Measurements from ENCODE around the gene ETV5. TPM values are rescaled to one million over a fixed set of nuclear protein-coding genes. Genes with fewer than 3 reads are reported as not detected.

The ETV5 gene
- total RNA-seq, 1 donor from 2014 or later, result 54.1 TPM

- Mint-ChIP-seq H3K27ac (no peak overlapping the region), H3K4me1 (ENCODE audit: low read depth) (peaks cover 5% of the 10 kb centered on the region), H3K9me3 (ENCODE audit: low read depth) (peaks cover 4% of the 10 kb centered on the region), H3K4me3 (ENCODE audit: low read depth) (no peak overlapping the region), H3K36me3 (ENCODE audit: insufficient read depth) (peaks cover 37% of the 10 kb centered on the region), H3K27me3 (no peaks in the 10 kb centered on the region)
- no peak for DNase-seq (ENCODE audit: low spot score, unreplicated experiment)
- TF ChIP-seq CTCF (IDR thresholded peaks at IDR 0.05; ENCODE audit: unreplicated experiment), result no peak
Measured at GRCh38 chr3:186075931-186076567, 32.8 kb downstream of the ETV5 start.

GRCh38 chr3:186075489-186075888 lies 33.4 kb downstream of the ETV5 start:
- peaks cover 5% of the 10 kb centered on the region for H3K4me1 Mint-ChIP-seq (ENCODE audit: low read depth)
- peaks cover 39% of the 10 kb centered on the region for H3K36me3 Mint-ChIP-seq (ENCODE audit: insufficient read depth)
- DNase-seq (ENCODE audit: low spot score, unreplicated experiment), result no peak
- H3K27me3 Mint-ChIP-seq, result no peaks in the 10 kb centered on the region
- no peak overlapping the region for H3K27ac Mint-ChIP-seq
- TF ChIP-seq CTCF (IDR thresholded peaks at IDR 0.05; ENCODE audit: unreplicated experiment), result no peak
- H3K4me3 Mint-ChIP-seq (ENCODE audit: low read depth), result no peak overlapping the region
- peaks cover 4% of the 10 kb centered on the region for H3K9me3 Mint-ChIP-seq (ENCODE audit: low read depth)

GRCh38 chr3:186073641-186074040 lies 35.2 kb downstream of the ETV5 start:
- H3K27ac Mint-ChIP-seq, result no peak overlapping the region
- H3K9me3 Mint-ChIP-seq (ENCODE audit: low read depth), result peaks cover 4% of the 10 kb centered on the region
- no peak for DNase-seq (ENCODE audit: low spot score, unreplicated experiment)
- no peaks in the 10 kb centered on the region for H3K27me3 Mint-ChIP-seq
- H3K4me3 Mint-ChIP-seq (ENCODE audit: low read depth), result no peak overlapping the region
- peaks cover 39% of the 10 kb centered on the region for H3K36me3 Mint-ChIP-seq (ENCODE audit: insufficient read depth)
- peaks cover 2% of the 10 kb centered on the region for H3K4me1 Mint-ChIP-seq (ENCODE audit: low read depth)
- no peak for TF ChIP-seq CTCF (IDR thresholded peaks at IDR 0.05; ENCODE audit: unreplicated experiment)

GRCh38 chr3:186070996-186071395 lies 37.9 kb downstream of the ETV5 start:
- Mint-ChIP-seq H3K36me3 (ENCODE audit: insufficient read depth) (peaks cover 38% of the 10 kb centered on the region), H3K9me3 (ENCODE audit: low read depth) (peaks cover 4% of the 10 kb centered on the region), H3K27ac (no peak overlapping the region), H3K27me3 (no peaks in the 10 kb centered on the region), H3K4me1 (ENCODE audit: low read depth) (peaks cover 5% of the 10 kb centered on the region), H3K4me3 (ENCODE audit: low read depth) (no peak overlapping the region)
- DNase-seq (ENCODE audit: low spot score, unreplicated experiment), result no peak
- TF ChIP-seq CTCF (IDR thresholded peaks at IDR 0.05; ENCODE audit: unreplicated experiment), result no peak

- TF ChIP-seq CTCF (IDR thresholded peaks at IDR 0.05; ENCODE audit: unreplicated experiment), result no peak
- DNase-seq (ENCODE audit: low spot score, unreplicated experiment), result no peak
- Mint-ChIP-seq H3K27me3 (no peaks in the 10 kb centered on the region), H3K9me3 (ENCODE audit: low read depth) (peaks cover 4% of the 10 kb centered on the region), H3K4me1 (ENCODE audit: low read depth) (peaks cover 9% of the 10 kb centered on the region), H3K4me3 (ENCODE audit: low read depth) (no peak overlapping the region), H3K27ac (no peak overlapping the region), H3K36me3 (ENCODE audit: insufficient read depth) (peaks cover 35% of the 10 kb centered on the region)
Measured at GRCh38 chr3:186070550-186070949, 38.3 kb downstream of the ETV5 start.
